Measurements from ENCODE around the gene ADCY3.

The ADCY3 gene

DNA sequence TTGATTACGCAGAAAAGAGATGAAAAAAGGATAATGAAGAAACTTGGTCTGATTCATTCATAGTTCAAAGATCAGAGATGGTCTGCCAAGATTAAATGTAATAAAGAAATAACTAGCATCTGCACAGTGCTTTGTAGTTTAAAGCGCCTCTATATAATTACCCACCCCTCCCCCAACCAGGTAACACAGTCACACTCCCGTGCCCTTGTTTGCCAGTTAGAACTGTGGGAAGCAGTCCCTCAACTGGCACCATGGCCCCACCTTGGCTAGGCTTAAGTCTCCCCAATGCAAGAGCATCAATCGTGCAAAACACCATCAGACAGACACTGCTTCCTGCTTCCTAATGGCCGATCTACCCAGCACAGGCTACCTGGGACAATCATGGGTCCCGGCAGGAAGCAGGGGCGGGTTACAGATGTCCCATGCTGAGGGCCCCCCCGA is 11.6 kb downstream of the ADCY3 start:
- ChIA-PET CTCF (no interaction called here), POLR2A (no interaction called here)
- DNase-seq (ENCODE audit: extremely low spot score): no peak
- TF ChIP-seq, protein P1, sequence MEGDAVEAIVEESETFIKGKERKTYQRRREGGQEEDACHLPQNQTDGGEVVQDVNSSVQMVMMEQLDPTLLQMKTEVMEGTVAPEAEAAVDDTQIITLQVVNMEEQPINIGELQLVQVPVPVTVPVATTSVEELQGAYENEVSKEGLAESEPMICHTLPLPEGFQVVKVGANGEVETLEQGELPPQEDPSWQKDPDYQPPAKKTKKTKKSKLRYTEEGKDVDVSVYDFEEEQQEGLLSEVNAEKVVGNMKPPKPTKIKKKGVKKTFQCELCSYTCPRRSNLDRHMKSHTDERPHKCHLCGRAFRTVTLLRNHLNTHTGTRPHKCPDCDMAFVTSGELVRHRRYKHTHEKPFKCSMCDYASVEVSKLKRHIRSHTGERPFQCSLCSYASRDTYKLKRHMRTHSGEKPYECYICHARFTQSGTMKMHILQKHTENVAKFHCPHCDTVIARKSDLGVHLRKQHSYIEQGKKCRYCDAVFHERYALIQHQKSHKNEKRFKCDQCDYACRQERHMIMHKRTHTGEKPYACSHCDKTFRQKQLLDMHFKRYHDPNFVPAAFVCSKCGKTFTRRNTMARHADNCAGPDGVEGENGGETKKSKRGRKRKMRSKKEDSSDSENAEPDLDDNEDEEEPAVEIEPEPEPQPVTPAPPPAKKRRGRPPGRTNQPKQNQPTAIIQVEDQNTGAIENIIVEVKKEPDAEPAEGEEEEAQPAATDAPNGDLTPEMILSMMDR (IDR thresholded peaks at IDR 0.05; ENCODE audit: control extremely low read depth, extremely low read depth, low read depth, missing control alignments): no peak

DNA sequence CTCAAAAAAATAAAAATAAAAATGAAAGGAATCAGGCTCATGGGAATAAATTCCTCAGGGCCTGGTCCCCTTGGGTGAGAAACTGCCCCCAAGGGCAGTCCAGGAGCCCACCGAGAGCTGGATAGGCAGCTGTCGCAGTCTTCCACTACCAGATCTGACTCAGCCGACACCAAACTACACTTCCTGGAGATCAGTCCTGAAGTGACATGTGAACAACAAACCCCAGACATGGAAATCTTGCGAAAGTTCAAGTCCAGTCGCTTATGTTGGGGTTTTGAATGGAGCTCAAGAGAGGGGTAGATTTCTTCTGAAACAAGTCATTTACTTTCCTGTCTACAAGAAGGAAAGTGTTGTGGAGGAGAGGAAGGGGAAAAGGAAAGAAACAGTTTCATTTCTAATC is 12.9 kb downstream of the ADCY3 start:
- TF ChIP-seq, protein P1 (IDR thresholded peaks at IDR 0.05; ENCODE audit: control extremely low read depth, extremely low read depth, low read depth, missing control alignments): no peak
- DNase-seq (ENCODE audit: extremely low spot score): no peak
- ChIA-PET CTCF (interaction anchor here (1.3 kb wide), 1 partner anchor 79 kb away, joined by 3 read pairs; no protein-coding TSS in a partner anchor), POLR2A (no interaction called here)

DNA sequence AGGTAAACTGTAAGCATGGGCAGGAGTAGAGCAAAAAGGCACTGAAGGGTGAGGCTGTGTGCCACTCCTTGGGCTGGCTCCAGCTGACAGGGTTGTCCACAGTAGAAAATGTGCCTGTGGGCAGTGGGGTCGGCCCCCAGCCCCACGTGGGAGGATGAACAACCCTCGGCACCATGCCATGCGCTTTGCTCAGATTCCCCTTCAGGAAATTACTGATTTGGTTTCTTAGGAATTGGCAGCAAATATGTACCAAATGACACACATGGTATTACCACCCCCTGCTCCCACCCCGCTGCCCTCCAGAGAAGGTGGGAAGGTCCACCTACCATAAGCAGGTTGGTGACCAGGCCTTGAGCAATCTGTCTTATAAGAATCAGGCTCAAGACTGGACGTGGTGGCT is 13.6 kb downstream of the ADCY3 start:
- CTCF ChIA-PET: no interaction called here
- TF ChIP-seq, protein P1 (IDR thresholded peaks at IDR 0.05; ENCODE audit: control extremely low read depth, extremely low read depth, low read depth, missing control alignments): no peak
- POLR2A ChIA-PET: no interaction called here
- DNase-seq (ENCODE audit: extremely low spot score): no peak

DNA sequence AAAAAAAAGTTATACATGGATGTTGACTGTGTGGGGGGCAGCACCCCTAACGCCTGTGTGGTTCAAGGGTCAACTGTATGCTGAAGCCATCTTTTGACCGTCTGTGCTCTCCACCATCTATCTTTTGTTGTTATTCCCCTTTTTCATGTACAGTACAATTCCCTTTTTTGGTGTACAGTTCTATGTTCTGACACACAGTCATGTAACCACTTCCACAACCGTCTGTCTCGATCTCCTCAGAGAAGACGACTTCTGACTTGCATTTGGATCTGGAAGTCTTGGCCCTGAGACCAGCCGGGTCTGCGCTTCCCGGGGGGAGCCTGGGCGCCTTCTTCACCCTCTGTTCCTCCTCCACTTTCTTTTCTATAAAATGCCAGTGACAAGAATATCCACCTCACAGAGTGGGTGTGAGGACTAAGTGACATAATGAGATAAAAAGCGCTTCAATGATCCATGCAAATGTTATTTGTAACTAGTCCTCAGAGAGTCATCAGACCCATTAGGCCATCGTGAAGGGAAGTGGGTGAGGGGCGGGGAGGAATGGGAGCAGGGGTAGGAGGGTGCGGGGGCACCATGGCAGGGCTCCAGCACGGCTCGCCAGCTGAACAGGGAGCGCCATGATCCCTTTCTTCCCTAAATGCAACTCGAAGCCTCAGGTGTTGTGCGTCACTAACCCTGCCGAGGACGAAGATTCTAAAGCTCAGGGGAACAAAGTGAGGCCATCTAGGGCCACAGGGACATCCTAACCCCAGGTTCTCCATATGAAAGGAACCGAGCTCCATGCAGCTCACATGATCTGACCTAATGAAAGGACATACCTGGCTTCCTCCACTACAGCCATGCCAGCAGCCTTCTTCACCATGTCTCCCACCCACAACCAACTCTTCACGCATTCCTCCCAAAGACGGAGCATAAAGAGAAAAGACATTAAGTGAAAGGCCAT is 16.6 kb downstream of the ADCY3 start:
- DNase-seq (ENCODE audit: extremely low spot score): no peak
- CTCF ChIA-PET: interaction anchor here (0.9 kb wide), 1 partner anchor 14 kb away, joined by 3 read pairs; no protein-coding TSS in a partner anchor
- TF ChIP-seq, protein P1 (IDR thresholded peaks at IDR 0.05; ENCODE audit: control extremely low read depth, extremely low read depth, low read depth, missing control alignments): no peak
- POLR2A ChIA-PET: no interaction called here

DNA sequence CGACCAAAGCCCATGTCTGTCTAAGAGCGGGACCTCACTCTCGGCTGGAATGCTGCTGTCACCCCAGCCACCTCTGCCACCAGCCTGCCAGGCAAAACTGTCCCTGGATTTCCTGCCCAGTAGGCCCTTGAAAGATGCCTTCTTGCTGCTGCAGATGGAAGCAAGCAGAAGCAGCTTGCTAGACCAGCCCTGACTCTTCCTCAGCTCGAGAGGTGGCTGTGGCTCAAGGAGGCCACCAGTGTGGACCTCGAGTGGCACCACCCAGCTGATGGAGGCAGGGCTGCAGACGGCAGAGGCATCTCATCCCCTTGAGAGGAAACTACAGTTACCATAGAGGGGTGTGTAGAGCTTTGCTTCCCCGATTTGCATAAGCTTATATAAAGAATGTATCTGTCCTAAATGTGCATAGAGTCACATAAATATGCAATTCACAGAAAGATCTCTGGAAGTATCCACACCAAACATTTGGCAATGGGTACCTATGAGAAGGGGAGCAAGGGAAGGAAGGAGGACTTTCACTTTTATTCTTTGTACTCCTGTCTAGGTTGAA is 20.6 kb downstream of the ADCY3 start:
- CTCF ChIA-PET: interaction anchor here (1.5 to 1.8 kb wide), 2 partner anchors 13 to 17 kb away, joined by 3 to 5 read pairs; no protein-coding TSS in a partner anchor

More for the DNA sequence above, 20.6 kb downstream of the ADCY3 start:
- POLR2A ChIA-PET: no interaction called here
- TF ChIP-seq, protein P1 (IDR thresholded peaks at IDR 0.05; ENCODE audit: control extremely low read depth, extremely low read depth, low read depth, missing control alignments): no peak
- DNase-seq (ENCODE audit: extremely low spot score): no peak
